ENCODE measurements around the gene PDZRN4.
"Not testable (repeated sequence)": the region's sequence is repeated elsewhere in the genome, so short reads cannot be mapped to it uniquely, and the experiment has no call there.

DNA sequence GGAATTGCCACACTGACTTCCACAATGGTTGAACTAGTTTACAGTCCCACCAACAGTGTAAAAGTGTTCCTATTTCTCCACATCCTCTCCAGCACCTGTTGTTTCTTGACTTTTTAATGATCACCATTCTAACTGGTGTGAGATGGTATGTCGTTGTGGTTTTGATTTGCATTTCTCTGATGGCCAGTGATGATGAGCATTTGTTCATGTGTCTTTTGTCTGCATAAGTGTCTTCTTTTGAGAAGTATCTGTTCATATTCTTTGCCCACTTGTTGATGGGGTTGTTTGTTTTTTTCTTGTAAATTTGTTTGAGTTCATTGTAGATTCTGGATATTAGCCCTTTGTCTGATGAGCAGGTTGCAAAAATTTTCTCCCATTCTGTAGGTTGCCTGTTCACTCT, 8.6 kb upstream of the PDZRN4 start:
- TF ChIP-seq, protein P1, sequence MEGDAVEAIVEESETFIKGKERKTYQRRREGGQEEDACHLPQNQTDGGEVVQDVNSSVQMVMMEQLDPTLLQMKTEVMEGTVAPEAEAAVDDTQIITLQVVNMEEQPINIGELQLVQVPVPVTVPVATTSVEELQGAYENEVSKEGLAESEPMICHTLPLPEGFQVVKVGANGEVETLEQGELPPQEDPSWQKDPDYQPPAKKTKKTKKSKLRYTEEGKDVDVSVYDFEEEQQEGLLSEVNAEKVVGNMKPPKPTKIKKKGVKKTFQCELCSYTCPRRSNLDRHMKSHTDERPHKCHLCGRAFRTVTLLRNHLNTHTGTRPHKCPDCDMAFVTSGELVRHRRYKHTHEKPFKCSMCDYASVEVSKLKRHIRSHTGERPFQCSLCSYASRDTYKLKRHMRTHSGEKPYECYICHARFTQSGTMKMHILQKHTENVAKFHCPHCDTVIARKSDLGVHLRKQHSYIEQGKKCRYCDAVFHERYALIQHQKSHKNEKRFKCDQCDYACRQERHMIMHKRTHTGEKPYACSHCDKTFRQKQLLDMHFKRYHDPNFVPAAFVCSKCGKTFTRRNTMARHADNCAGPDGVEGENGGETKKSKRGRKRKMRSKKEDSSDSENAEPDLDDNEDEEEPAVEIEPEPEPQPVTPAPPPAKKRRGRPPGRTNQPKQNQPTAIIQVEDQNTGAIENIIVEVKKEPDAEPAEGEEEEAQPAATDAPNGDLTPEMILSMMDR (IDR thresholded peaks at IDR 0.05; ENCODE audit: insufficient read depth, low read length, poor library complexity, severe bottlenecking) = not testable (repeated sequence)
- TF ChIP-seq EZH2phosphoT487 (conservative IDR thresholded peaks at IDR 0.05; ENCODE audit: low read length) = not testable (repeated sequence)
